NCI-H1417 treated with DMSO at 0.1 percent for 48 hours (cell line): ENCODE data around the gene TNIK.
"Not testable (repeated sequence)": the region's sequence is repeated elsewhere in the genome, so short reads cannot be mapped to it uniquely, and the experiment has no call there.

Experiments used
- DNase-seq: peaks from one replicate; lab custom pipeline; 2025; lab: John Stamatoyannopoulos, UW

Gene TNIK

DNA sequence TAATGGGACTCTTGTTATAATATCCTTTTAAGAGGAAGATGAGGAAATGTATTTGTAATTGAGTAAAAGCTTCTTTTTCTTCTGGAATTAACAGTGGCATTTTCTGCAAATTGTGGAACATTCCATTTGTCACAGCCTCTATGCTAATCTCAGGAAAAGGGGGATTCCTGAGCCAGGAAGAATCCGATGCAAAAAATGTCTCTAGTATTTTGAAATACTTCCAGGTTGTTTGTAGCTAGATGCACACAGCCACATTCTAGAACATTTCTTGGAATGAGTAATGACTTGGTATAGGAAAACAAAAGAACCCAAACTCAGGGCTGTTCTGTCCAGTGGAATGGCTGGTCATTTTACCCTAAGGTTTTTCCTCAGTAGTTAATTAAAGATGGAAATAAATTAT, 335.2 kb downstream of the TNIK start:
- no peak for DNase-seq

DNA sequence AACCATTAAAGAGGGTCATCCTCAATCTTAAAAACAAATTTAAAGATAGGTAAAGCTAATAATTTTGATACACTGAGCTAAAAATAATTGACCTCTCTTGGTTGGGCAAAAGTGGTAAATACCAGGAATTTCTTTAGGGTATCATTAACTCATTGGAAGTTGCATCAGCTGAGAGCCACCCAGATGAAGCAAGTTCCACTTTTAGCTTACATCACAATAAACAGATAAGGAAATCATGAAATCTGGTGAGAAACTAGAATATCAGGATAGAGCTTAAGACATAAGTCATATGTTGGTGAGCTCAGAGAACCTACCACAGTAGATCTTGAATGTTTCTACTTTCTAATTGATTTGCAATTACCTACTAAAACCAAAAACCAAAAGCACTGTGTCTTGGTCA, 336.3 kb downstream of the TNIK start:
- no peak for DNase-seq

DNA sequence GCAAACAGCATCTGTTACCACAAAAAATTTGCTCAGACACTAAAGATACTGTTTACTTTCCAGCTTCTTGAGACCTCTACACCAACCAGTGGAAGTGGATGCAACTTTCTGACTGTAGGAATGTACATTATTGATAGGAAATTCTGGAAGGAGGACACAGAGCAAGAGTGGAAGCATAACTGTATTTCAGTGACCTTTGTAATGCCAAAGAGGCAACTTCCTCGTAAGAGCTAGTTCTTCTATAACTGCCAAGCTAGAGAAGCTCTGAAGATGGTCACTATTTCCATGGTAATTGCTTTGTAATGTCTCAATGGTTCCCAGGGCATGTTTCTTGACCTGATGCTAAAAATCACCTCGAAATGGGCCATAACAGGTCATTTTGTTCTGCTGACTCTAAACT, 337.3 kb downstream of the TNIK start:
- no peak for DNase-seq

DNA sequence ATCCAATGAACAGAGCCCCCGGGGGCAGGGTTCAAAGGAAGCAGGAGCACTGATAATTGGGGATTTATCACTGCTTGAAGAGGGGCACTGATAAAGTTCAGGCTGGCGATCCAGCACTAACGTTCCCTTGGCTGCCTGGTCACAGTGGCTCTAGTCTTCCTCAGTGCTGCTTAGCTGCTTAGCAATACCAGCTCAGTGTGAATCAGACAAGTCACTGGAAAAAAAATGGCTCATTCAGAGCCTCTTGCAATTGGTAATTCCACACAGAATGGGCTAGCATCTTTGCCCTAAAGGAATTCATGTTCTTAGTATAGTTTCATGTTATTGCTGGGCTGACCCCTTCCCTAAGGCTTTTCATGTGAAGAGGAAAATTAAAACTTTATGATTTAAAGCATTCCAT, 338.0 kb downstream of the TNIK start:
- DNase-seq, result no peak

DNA sequence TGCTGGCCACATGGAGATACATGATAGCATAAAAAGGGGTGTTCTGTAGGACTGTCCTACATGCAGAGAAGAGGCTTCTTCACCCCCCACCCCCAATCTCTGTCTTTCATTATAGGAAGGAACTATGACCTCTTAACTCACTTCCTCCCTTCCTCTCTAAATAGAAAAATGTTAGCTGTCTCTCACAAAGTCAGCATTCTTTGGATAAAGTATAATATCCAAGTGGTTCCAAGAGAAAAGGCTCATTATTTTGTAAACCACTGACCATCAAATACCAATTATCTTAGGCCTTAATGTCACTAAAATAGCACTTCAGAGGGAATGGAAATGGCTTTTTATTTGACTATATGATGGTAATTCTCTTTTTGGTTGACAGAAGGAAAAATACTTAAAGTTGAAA, 338.4 kb downstream of the TNIK start:
- DNase-seq, result no peak

DNA sequence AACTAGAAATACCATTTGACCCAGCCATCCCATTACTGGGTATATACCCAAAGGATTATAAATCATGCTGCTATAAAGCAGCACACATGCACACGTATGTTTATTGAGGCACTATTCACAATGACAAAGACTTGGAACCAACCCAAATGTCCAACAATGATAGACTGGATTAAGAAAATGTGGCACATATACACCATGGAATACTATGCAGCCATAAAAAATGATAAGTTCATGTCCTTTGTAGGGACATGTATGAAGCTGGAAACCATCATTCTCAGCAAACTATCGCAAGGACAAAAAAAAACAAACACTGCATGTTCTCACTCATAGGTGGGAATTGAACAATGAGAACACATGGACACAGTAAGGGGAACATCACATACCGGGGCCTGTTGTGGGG, 340.8 kb downstream of the TNIK start:
- not testable (repeated sequence) for DNase-seq

DNA sequence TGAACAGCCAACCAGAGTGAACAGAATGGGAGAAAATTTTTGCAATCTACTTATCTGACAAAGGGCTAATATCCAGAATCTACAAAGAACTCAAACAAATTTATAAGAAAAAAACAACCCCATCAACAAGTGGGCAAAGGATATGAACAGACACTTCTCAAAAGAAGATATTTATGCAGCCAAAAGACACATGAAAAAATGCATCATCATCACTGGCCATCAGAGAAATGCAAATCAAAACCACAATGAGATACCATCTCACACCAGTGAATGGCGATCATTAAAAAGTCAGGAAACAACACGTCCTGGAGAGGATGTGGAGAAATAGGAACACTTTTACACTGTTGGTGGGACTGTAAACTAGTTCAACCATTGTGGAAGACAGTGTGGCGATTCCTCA, 341.2 kb downstream of the TNIK start:
- DNase-seq, result not testable (repeated sequence)

DNA sequence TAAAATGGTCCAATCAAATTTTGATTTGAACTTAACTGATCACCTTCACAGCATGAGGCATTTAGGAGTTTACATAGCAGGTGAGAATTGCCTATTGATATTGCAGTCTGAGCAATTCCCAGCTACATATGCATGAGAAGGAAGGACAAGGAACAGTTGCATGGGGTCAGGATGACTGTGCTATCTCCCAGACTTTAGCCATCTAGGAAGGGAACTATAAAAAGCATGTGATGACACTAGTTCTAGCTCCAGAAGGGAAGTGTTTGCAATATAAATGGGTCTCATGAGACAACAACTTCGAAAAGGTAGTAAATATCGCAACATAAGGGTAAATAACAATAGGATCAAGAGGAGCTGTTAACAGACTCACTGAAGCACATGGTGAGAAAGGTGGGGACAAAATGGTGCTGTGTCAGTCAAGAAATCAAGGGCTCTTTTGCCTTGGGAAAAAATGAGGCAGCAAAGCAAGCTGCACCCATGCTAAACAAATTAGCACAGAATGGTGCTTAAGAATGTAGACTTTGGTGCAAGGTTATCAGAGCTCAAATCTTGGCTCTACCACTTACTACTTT, 343.3 kb downstream of the TNIK start:
- no peak for DNase-seq

DNA sequence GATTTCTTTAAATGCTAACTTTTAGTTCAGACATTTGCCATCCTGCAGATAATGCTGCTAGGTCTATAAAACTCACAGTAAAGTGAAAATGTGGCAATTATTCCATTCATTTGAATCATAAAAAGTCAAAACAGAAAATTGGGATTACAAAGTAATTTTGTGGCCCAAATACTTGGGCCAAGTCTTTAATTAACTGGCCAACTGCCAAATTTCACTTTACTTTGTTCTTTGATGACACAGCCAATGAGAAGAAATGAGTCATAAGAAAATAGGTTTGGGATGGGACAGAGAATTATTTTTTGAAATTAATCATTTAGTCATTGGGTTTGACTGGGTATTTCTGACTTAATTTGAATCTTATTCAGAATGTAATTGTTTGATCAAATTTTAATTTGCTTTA, 343.8 kb downstream of the TNIK start:
- no peak for DNase-seq

DNA sequence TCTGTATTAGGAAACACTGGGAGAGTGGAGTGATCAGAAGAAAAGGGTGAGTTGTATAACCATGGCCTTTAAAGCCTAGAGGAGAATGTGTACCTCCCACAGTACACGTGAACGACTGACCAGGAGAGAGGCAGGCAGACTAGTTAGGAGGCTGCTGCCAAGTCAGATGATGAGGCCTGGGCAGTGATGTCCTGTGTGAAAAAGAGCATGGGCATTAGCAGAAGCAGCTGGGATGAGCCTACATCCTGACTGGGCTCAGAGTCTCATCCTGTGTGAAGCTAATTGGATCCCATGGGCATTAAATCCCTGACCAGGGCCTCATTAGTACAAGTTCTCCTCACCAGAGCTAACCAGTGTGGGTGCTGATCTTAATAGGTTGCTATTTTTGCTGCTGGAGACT, 344.5 kb downstream of the TNIK start:
- DNase-seq, result no peak

DNA sequence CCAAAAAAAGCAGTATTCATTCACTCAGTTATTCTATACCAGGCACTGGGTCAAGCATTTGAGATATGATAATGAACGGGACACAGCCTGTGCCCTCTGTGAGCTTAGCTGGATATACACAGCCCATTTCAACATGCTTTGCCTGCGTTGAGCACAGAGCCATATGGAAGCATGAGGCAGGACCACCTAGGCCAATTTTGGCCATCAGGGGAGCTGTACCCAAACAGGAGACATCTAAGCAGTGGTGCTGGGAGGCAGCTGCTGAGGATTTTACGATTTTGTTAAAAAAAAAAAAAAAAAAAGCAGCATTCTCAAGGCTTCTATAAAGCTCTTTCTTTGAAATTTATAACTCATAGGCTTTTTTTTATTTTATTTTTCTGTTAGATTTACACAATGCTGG, 346.5 kb downstream of the TNIK start:
- no peak for DNase-seq

DNA sequence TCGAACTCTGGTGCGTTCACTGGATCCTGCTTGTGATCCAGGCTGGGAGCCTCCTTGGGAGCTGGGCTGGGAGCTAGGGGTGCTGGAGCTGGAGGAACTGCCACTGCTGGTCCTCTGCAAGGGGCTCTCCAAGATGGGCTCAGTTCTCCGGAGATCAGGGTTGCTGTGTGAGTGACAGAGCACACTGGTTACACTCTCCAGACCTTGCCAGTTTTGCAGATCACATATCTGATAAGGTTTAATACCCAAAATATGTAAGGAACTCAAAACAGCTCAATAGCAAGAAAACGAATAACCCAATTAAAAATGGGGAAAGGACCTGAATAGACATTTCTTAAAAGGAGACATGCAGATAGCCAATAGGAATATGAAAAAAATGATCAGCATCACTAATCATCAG, 349.5 kb downstream of the TNIK start:
- DNase-seq, result no peak

DNA sequence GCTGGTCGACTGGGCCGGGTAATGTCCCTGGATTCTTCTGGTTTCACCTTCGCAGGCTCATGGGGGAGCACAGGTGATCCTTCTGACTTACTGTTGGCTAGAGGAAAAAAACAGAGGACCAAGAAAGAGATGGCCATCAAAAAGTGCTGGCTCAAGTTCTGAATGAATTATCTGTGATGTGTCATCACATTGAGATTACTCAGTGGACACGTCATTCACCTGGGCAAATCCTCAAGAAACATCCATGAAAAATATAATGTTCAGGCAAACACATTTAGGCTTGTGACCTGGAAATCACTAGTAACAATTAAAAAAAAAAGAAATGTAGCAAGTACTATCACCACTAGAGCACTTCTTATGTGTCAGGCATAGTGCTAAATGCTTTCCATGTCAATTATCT, 352.1 kb downstream of the TNIK start:
- no peak for DNase-seq

DNA sequence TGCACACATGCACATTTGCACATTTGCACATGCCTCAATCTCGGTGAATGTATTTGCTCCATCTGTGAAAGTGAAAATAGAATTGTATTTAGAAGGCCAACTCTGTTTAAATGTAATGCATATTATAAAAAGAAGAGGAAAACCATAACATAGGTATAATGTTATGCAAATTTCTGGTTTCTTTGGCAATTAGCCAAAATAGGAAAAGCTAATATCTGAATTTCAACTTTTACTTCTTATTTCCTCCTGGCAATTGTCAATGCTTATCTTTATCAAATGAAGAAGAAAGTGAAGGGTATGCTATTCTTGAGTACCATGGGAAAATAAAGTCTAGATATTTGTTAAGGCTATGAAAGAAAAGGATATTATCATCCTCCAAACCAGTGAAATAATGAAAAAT, 357.0 kb downstream of the TNIK start:
- DNase-seq, result no peak

DNA sequence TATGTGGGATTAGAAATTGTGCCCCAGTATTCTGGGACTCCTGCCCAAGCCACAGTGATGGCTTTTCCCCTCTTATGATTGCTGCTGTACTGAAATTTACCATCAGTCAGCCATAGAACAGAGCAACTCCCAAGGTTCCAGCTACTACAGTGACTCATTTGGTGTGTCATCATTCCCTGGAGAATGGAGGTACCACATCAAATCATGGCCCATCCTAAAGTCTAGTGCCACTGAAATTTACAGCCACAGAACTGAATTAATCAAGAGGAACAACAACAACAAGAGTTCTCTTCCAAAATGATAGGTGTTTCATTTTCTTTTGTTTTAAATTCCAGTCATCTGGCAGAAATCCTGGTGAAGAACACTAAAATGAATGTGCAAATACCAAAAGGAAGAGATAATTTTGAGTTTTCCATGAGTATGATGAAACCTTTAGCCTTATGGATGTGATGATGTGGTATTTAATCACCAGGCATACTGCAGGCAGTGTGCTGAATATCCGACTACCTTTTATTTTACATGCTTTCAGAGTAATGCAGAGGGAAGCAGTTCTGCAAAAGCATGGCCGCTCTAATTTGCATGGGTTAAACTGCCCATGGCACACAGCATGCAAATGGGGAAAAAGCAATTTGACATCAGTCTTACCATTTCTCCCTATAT, 358.1 kb downstream of the TNIK start:
- no peak for DNase-seq

DNA sequence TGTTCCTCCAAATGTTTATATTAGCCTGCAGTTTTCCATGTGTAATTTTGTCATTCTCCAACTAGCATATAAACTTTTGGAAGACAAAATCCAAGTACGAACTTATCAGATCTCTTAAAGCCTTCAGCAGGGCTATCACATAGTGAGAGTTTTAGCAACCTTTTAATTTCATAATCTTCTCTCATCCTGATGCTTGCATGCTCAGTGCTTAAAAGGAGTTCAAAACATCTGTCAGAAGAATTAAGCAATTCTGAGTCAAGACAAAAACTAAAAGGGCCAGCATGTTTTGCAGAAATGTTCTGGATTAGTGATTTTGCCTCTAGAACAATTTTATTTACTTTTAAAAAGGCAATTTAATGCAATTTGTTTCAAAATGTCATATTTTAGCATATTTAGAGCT, 360.3 kb downstream of the TNIK start:
- no peak for DNase-seq

DNA sequence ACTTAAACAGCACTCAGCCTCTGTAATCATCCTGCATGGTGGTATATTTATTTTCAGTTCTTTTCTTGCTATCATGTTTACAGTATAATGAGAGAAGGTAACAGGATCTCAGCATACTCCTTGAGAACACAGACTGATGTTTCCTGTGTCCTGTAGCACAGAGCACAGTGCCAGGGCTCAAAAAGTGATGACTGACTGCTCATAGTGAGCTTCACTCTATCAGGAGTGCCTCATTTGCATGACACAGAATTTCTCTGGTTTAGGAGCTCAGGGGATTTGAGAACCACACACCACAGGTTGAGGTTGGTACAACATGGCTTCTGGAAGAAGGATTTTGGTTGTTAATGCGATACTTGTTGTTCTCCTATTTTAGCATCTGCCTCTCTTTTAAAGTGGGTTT, 365.1 kb downstream of the TNIK start:
- DNase-seq, result no peak

DNA sequence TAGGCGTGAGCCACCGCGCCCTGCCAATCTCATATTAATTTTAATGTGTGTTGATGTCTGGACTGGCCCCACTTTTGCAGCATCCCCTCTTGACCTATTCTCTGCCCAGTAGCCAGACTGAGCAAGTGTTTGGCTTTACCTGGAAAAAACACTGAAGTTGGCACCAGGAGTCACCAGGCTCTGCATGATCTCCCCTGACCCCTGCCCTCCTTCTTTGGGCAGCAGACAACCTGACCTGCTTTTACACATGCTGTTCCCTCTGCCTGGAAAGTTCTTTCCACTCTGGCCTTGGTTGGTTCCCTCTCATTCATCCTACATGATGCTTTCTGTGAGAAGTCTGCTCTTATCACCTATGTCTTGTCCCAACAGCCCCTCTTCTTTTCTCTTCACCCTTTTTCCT, 365.8 kb downstream of the TNIK start:
- no peak for DNase-seq

DNA sequence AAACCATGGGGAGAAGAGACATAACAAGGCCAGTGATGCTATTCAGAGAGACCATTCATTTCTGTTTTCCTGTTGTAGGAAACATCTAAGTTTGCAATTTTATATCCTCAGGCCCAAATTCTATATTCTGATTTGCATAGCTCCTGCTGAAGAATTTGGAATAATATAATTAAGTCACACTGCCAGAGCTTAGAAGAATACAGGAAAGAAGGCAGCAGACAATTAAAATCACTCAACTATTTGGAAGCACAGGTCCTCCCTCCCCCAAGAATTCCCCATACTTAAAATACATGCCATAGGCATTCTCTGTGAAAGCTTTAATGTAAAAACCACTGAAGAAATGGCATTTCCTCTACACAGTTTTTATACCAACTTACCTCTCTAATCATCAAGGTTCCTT, 366.7 kb downstream of the TNIK start:
- no peak for DNase-seq

DNA sequence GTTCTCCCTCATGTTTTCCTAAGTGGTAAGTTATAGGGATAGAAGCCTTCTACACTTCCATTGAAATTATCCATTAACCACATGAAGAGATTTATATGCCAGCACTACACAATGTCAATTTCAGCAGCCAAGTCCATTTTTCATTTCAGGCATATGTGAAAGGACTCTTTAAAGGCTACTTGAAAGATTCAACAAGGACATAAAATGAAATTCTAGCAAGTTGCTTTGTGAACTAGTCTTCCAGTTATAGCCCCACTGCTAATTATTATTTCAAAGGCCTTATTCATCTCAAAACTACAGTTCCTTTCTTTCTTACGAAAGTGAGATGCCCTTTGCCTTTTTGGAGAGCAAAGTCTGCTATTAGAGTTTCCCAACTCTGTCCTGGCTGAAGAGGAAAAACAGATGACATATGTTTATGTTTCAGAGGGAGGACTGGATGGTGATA, 367.7 kb downstream of the TNIK start:
- no peak for DNase-seq

DNA sequence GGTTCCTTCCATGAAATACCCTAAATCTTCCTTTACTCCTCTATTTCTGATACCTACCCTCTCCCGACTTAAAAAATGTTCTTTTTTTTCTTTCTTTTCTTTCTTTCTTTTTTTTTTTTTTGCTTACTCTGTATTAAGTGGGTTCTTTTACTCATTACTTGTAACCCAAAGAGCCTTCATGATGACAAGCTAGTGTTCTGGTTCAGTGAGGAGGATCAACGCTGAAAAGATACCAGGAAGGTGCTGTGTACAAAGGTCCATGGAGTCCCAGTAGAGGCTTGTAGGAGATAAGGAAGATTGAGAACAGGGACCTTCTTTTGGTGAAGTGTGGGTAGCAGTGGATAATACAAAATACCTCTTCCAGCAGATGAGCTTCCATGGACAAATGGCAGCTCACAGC, 369.9 kb downstream of the TNIK start:
- no peak for DNase-seq

DNA sequence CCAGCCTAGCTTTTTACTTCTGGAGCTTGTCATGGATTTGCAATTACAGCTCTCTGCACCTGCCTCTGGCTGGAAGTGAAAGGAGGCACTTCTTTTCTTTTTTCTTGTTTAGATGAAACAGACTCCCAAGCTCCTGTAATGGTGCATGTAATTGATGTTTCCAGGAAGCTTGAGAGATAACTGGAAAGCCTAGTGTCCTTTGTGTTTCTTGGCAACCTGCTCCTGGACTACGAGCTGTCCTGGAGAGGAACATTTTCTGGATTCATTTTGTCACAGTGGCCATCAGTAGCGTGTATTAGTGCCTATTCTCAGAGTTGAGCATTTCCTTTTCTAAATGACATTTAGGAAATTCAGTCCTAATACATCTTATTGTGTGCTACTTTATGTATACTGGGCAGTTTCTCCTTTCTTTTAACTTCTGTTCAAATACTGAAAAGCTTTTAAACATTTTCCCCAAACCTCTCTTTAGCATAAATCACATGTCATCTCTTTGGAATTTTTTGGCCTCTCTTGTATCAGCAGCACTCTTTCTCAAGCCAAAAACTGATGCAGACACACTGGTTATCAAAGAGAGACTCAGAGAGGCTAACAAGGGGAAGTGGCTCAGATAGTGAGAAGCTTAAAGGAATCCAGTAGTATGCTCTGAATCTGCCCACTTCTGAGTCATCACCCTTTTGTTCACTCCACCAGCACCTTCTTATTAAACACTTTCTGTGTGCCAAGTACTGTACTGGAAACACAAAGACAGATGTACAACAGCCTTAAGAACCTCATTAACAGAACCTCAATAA, 371.0 kb downstream of the TNIK start:
- no peak for DNase-seq

DNA sequence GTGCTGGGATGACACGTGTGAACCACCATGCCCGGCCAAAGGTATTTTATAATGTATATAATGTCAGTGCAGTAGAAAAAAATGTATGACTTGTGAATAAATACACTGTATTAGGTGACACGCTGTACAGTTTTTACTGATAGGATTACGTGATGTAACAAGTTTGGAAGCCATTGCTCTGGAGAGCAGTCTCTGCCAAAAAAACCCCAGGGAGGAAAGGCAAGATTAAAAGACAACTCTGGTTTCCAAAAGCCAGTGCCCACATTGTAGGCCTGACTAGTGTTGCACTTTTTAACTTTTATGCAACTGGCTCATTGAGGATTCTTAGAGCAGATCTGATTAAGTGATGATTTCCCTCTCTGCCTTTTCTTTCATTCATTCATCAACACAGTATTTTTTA, 371.7 kb downstream of the TNIK start:
- no peak for DNase-seq

DNA sequence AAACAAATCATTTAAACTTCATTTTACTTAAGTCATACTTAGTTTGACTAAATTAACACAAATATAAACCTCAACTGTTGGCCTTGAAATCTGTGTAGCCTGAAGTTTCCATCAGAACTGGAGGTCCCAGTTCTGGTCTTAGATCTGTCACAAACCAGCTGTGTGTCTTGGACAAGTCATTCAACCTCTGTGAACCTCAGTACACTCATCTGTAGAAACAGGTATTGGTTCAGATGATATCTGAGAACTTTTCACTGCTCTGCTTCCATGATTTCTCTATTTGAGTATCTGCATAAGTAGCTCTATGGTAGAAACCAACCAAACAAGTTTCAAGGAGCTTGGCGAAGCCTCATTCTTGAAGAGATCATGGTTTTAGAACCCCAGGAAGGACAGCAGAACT, 373.3 kb downstream of the TNIK start:
- no peak for DNase-seq
